IMR-90 (cell line): Measurements from ENCODE around the gene TMC8. TPM values are rescaled to one million over a fixed set of nuclear protein-coding genes. Genes with fewer than 3 reads are reported as not detected.

Experiments
- ATAC-seq: fragments of 200-7000 bp; cut with Tn5 transposase; 2 replicates; pipeline ENCODE4 v1.9.1; 2020; ENCODE audit warnings: low read depth, mild to moderate bottlenecking, moderate library complexity
- BruUV-seq: library from RNA; stranded (reverse); fragments of 400-500 nt; replicated peaks from 2 replicates; lab custom pipeline; 2021; lab: Mats Ljungman, UMichigan
- CTCF ChIA-PET: fragments of 300-600 bp; formaldehyde crosslinking; extraction: SDS; loops from one replicate; lab custom pipeline; 2021; ENCODE audit warnings: antibody characterized with exemption; lab: Yijun Ruan, JAX
- POLR2A ChIA-PET: fragments of 300-600 bp; sonication (Branson Sonifier 250); formaldehyde crosslinking; loops from one replicate; lab custom pipeline; 2022; ENCODE audit warnings: antibody characterized with exemption; ENCODE audit not compliant: unreplicated experiment; lab: Charles Lee
- DNase-seq: peaks from one replicate; pipeline ENCODE4 v3.0.0; 2013
- H2AFZ ChIP-seq: replicated peaks from 2 replicates; pipeline ENCODE3; 2013; ENCODE audit warnings: low read length, mild to moderate bottlenecking; ENCODE audit not compliant: poor library complexity
- H2AK5ac ChIP-seq: 2 replicates; pipeline ENCODE4 v1.6.1; 2013; ENCODE audit warnings: low read depth, low read length, inconsistent platforms
- H2AK9ac ChIP-seq: replicated peaks from 2 replicates; pipeline ENCODE3; 2013; ENCODE audit warnings: mild to moderate bottlenecking, low read depth, low read length, moderate library complexity; ENCODE audit not compliant: poor library complexity
- H2BK120ac ChIP-seq: 2 replicates; pipeline ENCODE4 v1.6.1; 2013; ENCODE audit warnings: low read depth, low read length, inconsistent platforms
- H2BK15ac ChIP-seq: 3 replicates; pipeline ENCODE4 v1.6.1; 2013; ENCODE audit warnings: low read depth, low read length, inconsistent platforms
- H2BK20ac ChIP-seq: 2 replicates; pipeline ENCODE4 v1.6.1; 2013; ENCODE audit warnings: low read depth, mild to moderate bottlenecking, inconsistent platforms, low read length, moderate library complexity
- H2BK5ac ChIP-seq: 2 replicates; pipeline ENCODE4 v1.6.1; 2013; ENCODE audit warnings: mild to moderate bottlenecking, low read depth, low read length, inconsistent platforms; ENCODE audit not compliant: poor library complexity, severe bottlenecking
- H3K14ac ChIP-seq: replicated peaks from 2 replicates; pipeline ENCODE4 v1.6.1; 2013; ENCODE audit warnings: low read depth, low read length, inconsistent platforms
- H3K18ac ChIP-seq: 2 replicates; pipeline ENCODE4 v1.6.1; 2013; ENCODE audit warnings: low read depth, low read length, control low read depth
- H3K23ac ChIP-seq: 2 replicates; pipeline ENCODE4 v1.6.1; 2013; ENCODE audit warnings: low read depth, low read length, inconsistent platforms
- H3K27ac ChIP-seq: 2 replicates; pipeline ENCODE4 v1.5.1; 2013; ENCODE audit warnings: mild to moderate bottlenecking, control low read depth, low read length; ENCODE audit not compliant: insufficient read depth
- H3K27me3 ChIP-seq: 2 replicates; pipeline ENCODE4 v1.6.1; 2013; ENCODE audit warnings: low read length; ENCODE audit not compliant: control insufficient read depth, insufficient read depth
- H3K36me3 ChIP-seq: 2 replicates; pipeline ENCODE4 v1.6.1; 2013; ENCODE audit warnings: low read length, mixed read lengths; ENCODE audit not compliant: control insufficient read depth, insufficient read depth
- H3K4ac ChIP-seq: 2 replicates; pipeline ENCODE4 v1.6.1; 2013; ENCODE audit warnings: low read depth, low read length, inconsistent platforms
- H3K4me1 ChIP-seq: 2 replicates; pipeline ENCODE4 v1.6.1; 2013; ENCODE audit warnings: low read length, mixed read lengths; ENCODE audit not compliant: control insufficient read depth, insufficient read depth
- H3K4me2 ChIP-seq: 2 replicates; pipeline ENCODE4 v1.6.1; 2013; ENCODE audit warnings: low read depth, mild to moderate bottlenecking, control low read depth, low read length, moderate library complexity
- H3K4me3 ChIP-seq: 2 replicates; pipeline ENCODE4 v1.5.1; 2013; ENCODE audit warnings: low read depth, mild to moderate bottlenecking, control low read depth, low read length, moderate library complexity; ENCODE audit not compliant: insufficient read depth
- H3K56ac ChIP-seq: 2 replicates; pipeline ENCODE4 v1.6.1; 2013; ENCODE audit warnings: low read length, inconsistent platforms; ENCODE audit not compliant: insufficient read depth; ENCODE audit errors: extremely low read depth
- H3K79me1 ChIP-seq, 2 experiments: 2 replicates each; pipeline ENCODE4 v1.6.1; 2013; ENCODE audit warnings: low read length in 2 of 2, inconsistent platforms in 1 of 2, low read depth in 1 of 2
- H3K9ac ChIP-seq: 2 replicates; pipeline ENCODE4 v1.6.1; 2013; ENCODE audit warnings: low read depth, low read length, control low read depth
- H3K9me1 ChIP-seq: 2 replicates; pipeline ENCODE4 v1.6.1; 2013; ENCODE audit warnings: low read length, inconsistent platforms; ENCODE audit not compliant: insufficient read depth
- H3K9me3 ChIP-seq: 2 replicates; pipeline ENCODE4 v1.6.1; 2013; ENCODE audit warnings: low read length; ENCODE audit not compliant: control insufficient read depth, insufficient read depth
- H4K20me1 ChIP-seq: 2 replicates; pipeline ENCODE4 v1.6.1; 2013; ENCODE audit warnings: low read length, inconsistent platforms; ENCODE audit not compliant: insufficient read depth
- H4K5ac ChIP-seq: 2 replicates; pipeline ENCODE4 v1.6.1; 2013; ENCODE audit warnings: mild to moderate bottlenecking, low read depth, low read length, control low read depth
- H4K8ac ChIP-seq, 2 experiments: 2 replicates each; pipeline ENCODE4 v1.6.1; 2013; ENCODE audit warnings: low read depth in 2 of 2, low read length in 2 of 2, control low read depth in 1 of 2, inconsistent platforms in 1 of 2
- H4K91ac ChIP-seq: 2 replicates; pipeline ENCODE4 v1.6.1; 2013; ENCODE audit warnings: low read depth, low read length, inconsistent platforms; ENCODE audit not compliant: insufficient read depth
- BHLHE40 ChIP-seq: fragments of 150-350 bp; IDR thresholded peaks from 2 replicates; pipeline ENCODE4 v1.6.1; 2016; ENCODE audit warnings: mild to moderate bottlenecking, low read depth, low read length
- CEBPB ChIP-seq: IDR thresholded peaks from 2 replicates; pipeline ENCODE4 v1.6.1; 2012; ENCODE audit warnings: low read depth, low read length, improper control_type of control experiment
- CHD1 ChIP-seq: IDR thresholded peaks from 2 replicates; pipeline ENCODE4 v1.6.1; 2012; ENCODE audit warnings: low read depth, low read length, improper control_type of control experiment
- FOS ChIP-seq: fragments of 150-350 bp; IDR thresholded peaks from 2 replicates; pipeline ENCODE4 v1.6.1; 2016; ENCODE audit warnings: low read depth, low read length
- MAFK ChIP-seq: IDR thresholded peaks from 2 replicates; pipeline ENCODE4 v1.6.1; 2012; ENCODE audit warnings: low read depth, low read length, improper control_type of control experiment
- MXI1 ChIP-seq: IDR thresholded peaks from 2 replicates; pipeline ENCODE4 v1.6.1; 2012; ENCODE audit warnings: low read depth, mild to moderate bottlenecking, low read length, moderate library complexity, borderline replicate concordance
- NFE2L2 ChIP-seq: fragments of 150-350 bp; IDR thresholded peaks from 2 replicates; pipeline ENCODE4 v1.6.1; 2016; ENCODE audit warnings: low read depth, mild to moderate bottlenecking, low read length
- RAD21 ChIP-seq: IDR thresholded peaks from 2 replicates; pipeline ENCODE4 v1.6.1; 2012; ENCODE audit warnings: low read length, improper control_type of control experiment
- RCOR1 ChIP-seq: IDR thresholded peaks from 2 replicates; pipeline ENCODE4 v1.6.1; 2012; ENCODE audit warnings: mild to moderate bottlenecking, low read length, improper control_type of control experiment; ENCODE audit not compliant: insufficient replicate concordance
- SMC3 ChIP-seq: fragments of 150-350 bp; IDR thresholded peaks from 2 replicates; pipeline ENCODE4 v1.6.1; 2016; ENCODE audit warnings: low read depth, mild to moderate bottlenecking, antibody characterized with exemption, low read length, moderate library complexity
- WGBS, 2 experiments: methylation state at CpG; one replicate each; pipeline versions ENCODE4 v1.1.5 to v1.1.7; 2013; ENCODE audit warnings: missing lambda C conversion rate in 2 of 2; ENCODE audit not compliant: insufficient read length in 1 of 2; ENCODE audit errors: extremely low coverage in 2 of 2; 5-methylcytosine and 5-hydroxymethylcytosine counted together
- dilution Hi-C: fragments of 300-500 bp; cut with HindIII; formaldehyde crosslinking; loops from one replicate; pipeline ENCODE4 v1.14.3; 2018; ENCODE audit warnings: low sequenced_read_pairs; ENCODE audit not compliant: unreplicated experiment
- in situ Hi-C: fragments of 300-500 bp; cut with MboI; formaldehyde crosslinking; loops from 3 replicates; pipeline ENCODE4 v1.14.3; 2019; ENCODE audit warnings: low sequenced_read_pairs, inconsistent platforms, mixed read lengths
- intact Hi-C: fragments of 100-400 bp; cut with micrococcal nuclease; formaldehyde crosslinking; loops from 2 replicates; pipeline ENCODE4 v1.10.0; 2022
- polyA plus RNA-seq, 3 experiments: library from polyadenylated mRNA; depleted of rRNA; stranded (reverse); fragments of >200 nt; gene quantifications; 2 replicates each; pipeline ENCODE4 v1.2.3, GENCODE V29; 2012; ENCODE audit warnings: low replicate concordance in 1 of 3
- total RNA-seq: library from RNA; depleted of rRNA; stranded (reverse); fragments of >200 nt; gene quantifications from 2 replicates; pipeline ENCODE4 v1.2.3, GENCODE V29; 2012
- TF ChIP-seq, protein P1 (sequence below): conservative IDR thresholded peaks from 2 replicates; pipeline ENCODE4 v1.5.1; 2012; ENCODE audit warnings: mild to moderate bottlenecking, low read depth, low read length, improper control_type of control experiment
- TF ChIP-seq, protein P2 (sequence below): fragments of 150-350 bp; IDR thresholded peaks from 2 replicates; pipeline ENCODE4 v1.6.1; 2016; ENCODE audit warnings: low read depth, mild to moderate bottlenecking, low read length, moderate library complexity, borderline replicate concordance
- TF ChIP-seq, protein P3 (sequence below): fragments of 150-350 bp; IDR thresholded peaks from 2 replicates; pipeline ENCODE4 v1.6.1; 2017; ENCODE audit warnings: mild to moderate bottlenecking, antibody characterized with exemption, low read length, low read depth

The TMC8 gene
- total and polyA plus RNA-seq, 2 of the 4 experiments (the other 2 are of a cell fraction), result not detected

DNA sequence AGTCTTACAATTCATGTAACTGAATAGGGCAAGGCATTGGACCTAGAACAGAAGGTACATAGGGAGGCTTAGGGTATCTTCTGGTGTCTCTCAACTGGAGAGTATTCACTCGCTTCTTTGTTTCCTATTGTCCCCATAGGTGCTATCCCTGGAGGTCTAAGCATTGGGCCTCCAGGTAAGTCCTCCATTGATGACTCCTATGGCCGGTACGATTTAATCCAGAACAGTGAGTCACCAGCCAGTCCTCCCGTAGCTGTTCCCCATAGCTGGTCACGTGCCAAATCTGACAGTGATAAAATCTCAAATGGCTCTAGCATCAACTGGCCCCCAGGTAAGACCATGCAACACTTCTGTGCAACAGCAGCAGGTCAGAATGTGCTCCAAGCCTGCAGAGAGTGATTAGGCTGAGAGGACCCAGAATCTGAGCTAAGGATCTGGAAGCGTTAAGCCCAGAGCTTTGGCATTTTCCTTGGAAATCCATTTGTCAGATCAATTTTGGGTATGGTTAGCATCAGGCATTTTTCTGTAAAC is 37.7 kb upstream of the TMC8 start:
- Histone ChIP-seq H3K9me3 (no peaks in the 10 kb centered on the region), H3K9me1 (peaks cover 4% of the 10 kb centered on the region; the same call in 1 of the 2 replicates), H2BK15ac (no peak overlapping the region), H4K91ac (no peak overlapping the region), H4K5ac (no peak overlapping the region), H2AK5ac (no peak overlapping the region), H3K4ac (no peak overlapping the region), H3K14ac (no peak overlapping the region), H3K4me3 (no peak overlapping the region), H2BK120ac (no peak overlapping the region), H3K27me3 (no peaks in the 10 kb centered on the region), H2AFZ (no peak overlapping the region), H3K23ac (no peak overlapping the region), H3K4me1 (no peaks in the 10 kb centered on the region), H3K27ac (no peak overlapping the region), H3K36me3 (peaks cover 48% of the 10 kb centered on the region), H3K9ac (no peak overlapping the region), H3K18ac (no peak overlapping the region), H3K4me2 (no peak overlapping the region), H4K20me1 (no peaks in the 10 kb centered on the region), H2BK20ac (no peak overlapping the region), H2AK9ac (no peak overlapping the region), H2BK5ac (no peak overlapping the region), H3K56ac (no peak overlapping the region), H4K8ac (no peak overlapping the region), H3K79me1 (no peaks in the 10 kb centered on the region)
- in situ Hi-C loops, result no loop called here
- no peak for TF ChIP-seq MXI1
- TF ChIP-seq CEBPB, result no peak
- TF ChIP-seq CHD1, result no peak
- no peak for TF ChIP-seq MAFK
- TF ChIP-seq, protein P1, sequence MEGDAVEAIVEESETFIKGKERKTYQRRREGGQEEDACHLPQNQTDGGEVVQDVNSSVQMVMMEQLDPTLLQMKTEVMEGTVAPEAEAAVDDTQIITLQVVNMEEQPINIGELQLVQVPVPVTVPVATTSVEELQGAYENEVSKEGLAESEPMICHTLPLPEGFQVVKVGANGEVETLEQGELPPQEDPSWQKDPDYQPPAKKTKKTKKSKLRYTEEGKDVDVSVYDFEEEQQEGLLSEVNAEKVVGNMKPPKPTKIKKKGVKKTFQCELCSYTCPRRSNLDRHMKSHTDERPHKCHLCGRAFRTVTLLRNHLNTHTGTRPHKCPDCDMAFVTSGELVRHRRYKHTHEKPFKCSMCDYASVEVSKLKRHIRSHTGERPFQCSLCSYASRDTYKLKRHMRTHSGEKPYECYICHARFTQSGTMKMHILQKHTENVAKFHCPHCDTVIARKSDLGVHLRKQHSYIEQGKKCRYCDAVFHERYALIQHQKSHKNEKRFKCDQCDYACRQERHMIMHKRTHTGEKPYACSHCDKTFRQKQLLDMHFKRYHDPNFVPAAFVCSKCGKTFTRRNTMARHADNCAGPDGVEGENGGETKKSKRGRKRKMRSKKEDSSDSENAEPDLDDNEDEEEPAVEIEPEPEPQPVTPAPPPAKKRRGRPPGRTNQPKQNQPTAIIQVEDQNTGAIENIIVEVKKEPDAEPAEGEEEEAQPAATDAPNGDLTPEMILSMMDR, result no peak
- TF ChIP-seq SMC3, result no peak
- no peak for TF ChIP-seq NFE2L2
- TF ChIP-seq RCOR1, result no peak
- no peak for TF ChIP-seq BHLHE40
- no peak for TF ChIP-seq FOS
- no peak for TF ChIP-seq RAD21
- TF ChIP-seq, protein P2, sequence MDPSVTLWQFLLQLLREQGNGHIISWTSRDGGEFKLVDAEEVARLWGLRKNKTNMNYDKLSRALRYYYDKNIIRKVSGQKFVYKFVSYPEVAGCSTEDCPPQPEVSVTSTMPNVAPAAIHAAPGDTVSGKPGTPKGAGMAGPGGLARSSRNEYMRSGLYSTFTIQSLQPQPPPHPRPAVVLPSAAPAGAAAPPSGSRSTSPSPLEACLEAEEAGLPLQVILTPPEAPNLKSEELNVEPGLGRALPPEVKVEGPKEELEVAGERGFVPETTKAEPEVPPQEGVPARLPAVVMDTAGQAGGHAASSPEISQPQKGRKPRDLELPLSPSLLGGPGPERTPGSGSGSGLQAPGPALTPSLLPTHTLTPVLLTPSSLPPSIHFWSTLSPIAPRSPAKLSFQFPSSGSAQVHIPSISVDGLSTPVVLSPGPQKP, result no peak
- TF ChIP-seq, protein P3, sequence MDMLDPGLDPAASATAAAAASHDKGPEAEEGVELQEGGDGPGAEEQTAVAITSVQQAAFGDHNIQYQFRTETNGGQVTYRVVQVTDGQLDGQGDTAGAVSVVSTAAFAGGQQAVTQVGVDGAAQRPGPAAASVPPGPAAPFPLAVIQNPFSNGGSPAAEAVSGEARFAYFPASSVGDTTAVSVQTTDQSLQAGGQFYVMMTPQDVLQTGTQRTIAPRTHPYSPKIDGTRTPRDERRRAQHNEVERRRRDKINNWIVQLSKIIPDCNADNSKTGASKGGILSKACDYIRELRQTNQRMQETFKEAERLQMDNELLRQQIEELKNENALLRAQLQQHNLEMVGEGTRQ, result no peak
- DNase-seq (no peak), ATAC-seq (no peak)
- dilution Hi-C loops, result no loop called here
- POLR2A ChIA-PET, result no interaction called here
- intact Hi-C loops, result no loop called here
- no TSS peak for BruUV-seq
- 85% methylated on average over 4 of the region's 6 CpGs; no CpG with 5 or more reads in 1 of the 2 experiments for WGBS, 2 experiments
- CTCF ChIA-PET, result no interaction called here
